ENCODE results near the gene NCBP3. TPM values are rescaled to one million over a fixed set of nuclear protein-coding genes. Genes with fewer than 3 reads are reported as not detected.

Gene NCBP3
- total and polyA plus RNA-seq, 2 of the 4 experiments (the other 2 are of a cell fraction): 10.8 to 13.5 TPM

- Histone ChIP-seq H3K4me3 (ENCODE audit: insufficient read depth, low read depth, low read length) (no peak overlapping the region), H2AK9ac (replicated peaks; ENCODE audit: low read depth, low read length, poor library complexity) (peak overlapping the region; percentile 5), H3K9me1 (ENCODE audit: insufficient read depth, low read length) (peaks cover 12% of the 10 kb centered on the region), H3K4ac (ENCODE audit: low read depth, low read length) (no peak overlapping the region), H2BK15ac (ENCODE audit: low read depth, low read length) (no peak overlapping the region), H3K4me2 (ENCODE audit: low read depth, low read length) (no peak overlapping the region), H2BK5ac (ENCODE audit: low read depth, low read length, poor library complexity, severe bottlenecking) (no peak overlapping the region), H3K4me1 (ENCODE audit: control insufficient read depth, insufficient read depth, low read length) (peaks cover 3% of the 10 kb centered on the region), H3K27ac (ENCODE audit: insufficient read depth, low read length) (no peak overlapping the region), H3K14ac (replicated peaks; ENCODE audit: low read depth, low read length) (no peak overlapping the region), H2BK120ac (ENCODE audit: low read depth, low read length) (no peak overlapping the region), H3K79me1 (ENCODE audit: low read depth in 1 of 2, low read length in 2 of 2) (peaks cover 13 to 23% of the 10 kb centered on the region in 2 experiments; a peak in 3 of 4 replicates), H3K9ac (ENCODE audit: low read depth, low read length) (no peak overlapping the region), H3K36me3 (ENCODE audit: control insufficient read depth, insufficient read depth, low read length) (peaks cover 4% of the 10 kb centered on the region; the same call in 1 of the 2 replicates), H2AK5ac (ENCODE audit: low read depth, low read length) (no peak overlapping the region), H3K23ac (ENCODE audit: low read depth, low read length) (no peak overlapping the region), H4K91ac (ENCODE audit: insufficient read depth, low read depth, low read length) (no peak overlapping the region), H2AFZ (replicated peaks; ENCODE audit: low read length, poor library complexity) (no peak overlapping the region), H3K27me3 (ENCODE audit: control insufficient read depth, insufficient read depth, low read length) (peaks cover 9% of the 10 kb centered on the region), H4K20me1 (ENCODE audit: insufficient read depth, low read length) (peaks cover 13% of the 10 kb centered on the region; the same call in 1 of the 2 replicates), H3K9me3 (ENCODE audit: control insufficient read depth, insufficient read depth, low read length) (no peaks in the 10 kb centered on the region), H2BK20ac (ENCODE audit: low read depth, low read length) (no peak overlapping the region), H4K8ac (ENCODE audit: low read depth in 2 of 2, low read length in 2 of 2) (no peak overlapping the region), H3K18ac (ENCODE audit: low read depth, low read length) (no peak overlapping the region), H4K5ac (ENCODE audit: low read depth, low read length) (no peak overlapping the region), H3K56ac (ENCODE audit: extremely low read depth, insufficient read depth, low read length) (no peak overlapping the region)
- POLR2A ChIA-PET (ENCODE audit: unreplicated experiment): no interaction called here
- no CpG with 5 or more reads among the region's 9 CpGs for WGBS, 2 experiments (ENCODE audit: extremely low coverage in 2 of 2, insufficient read length in 1 of 2)
- DNase-seq: no peak
- dilution Hi-C loops (cut with HindIII; ENCODE audit: low sequenced_read_pairs, unreplicated experiment) (no loop called here), in situ Hi-C loops (cut with MboI; ENCODE audit: low sequenced_read_pairs) (no loop called here), intact Hi-C loops (cut with micrococcal nuclease) (no loop called here)
- BruUV-seq (replicated peaks): no TSS peak
- ATAC-seq (ENCODE audit: low read depth): no peak
- CTCF ChIA-PET: no interaction called here
- TF ChIP-seq POLR2A (IDR thresholded peaks at IDR 0.05; ENCODE audit: low read depth, low read length): no peak
- TF ChIP-seq BHLHE40 (IDR thresholded peaks at IDR 0.05; ENCODE audit: low read depth, low read length): no peak
- TF ChIP-seq MAFK (IDR thresholded peaks at IDR 0.05; ENCODE audit: low read depth, low read length): no peak
- TF ChIP-seq NFE2L2 (IDR thresholded peaks at IDR 0.05; ENCODE audit: low read depth, low read length): no peak
- no peak for TF ChIP-seq RCOR1 (IDR thresholded peaks at IDR 0.05; ENCODE audit: insufficient replicate concordance, low read length)
- TF ChIP-seq SMC3 (IDR thresholded peaks at IDR 0.05; ENCODE audit: low read depth, low read length): no peak
- TF ChIP-seq, protein P1, sequence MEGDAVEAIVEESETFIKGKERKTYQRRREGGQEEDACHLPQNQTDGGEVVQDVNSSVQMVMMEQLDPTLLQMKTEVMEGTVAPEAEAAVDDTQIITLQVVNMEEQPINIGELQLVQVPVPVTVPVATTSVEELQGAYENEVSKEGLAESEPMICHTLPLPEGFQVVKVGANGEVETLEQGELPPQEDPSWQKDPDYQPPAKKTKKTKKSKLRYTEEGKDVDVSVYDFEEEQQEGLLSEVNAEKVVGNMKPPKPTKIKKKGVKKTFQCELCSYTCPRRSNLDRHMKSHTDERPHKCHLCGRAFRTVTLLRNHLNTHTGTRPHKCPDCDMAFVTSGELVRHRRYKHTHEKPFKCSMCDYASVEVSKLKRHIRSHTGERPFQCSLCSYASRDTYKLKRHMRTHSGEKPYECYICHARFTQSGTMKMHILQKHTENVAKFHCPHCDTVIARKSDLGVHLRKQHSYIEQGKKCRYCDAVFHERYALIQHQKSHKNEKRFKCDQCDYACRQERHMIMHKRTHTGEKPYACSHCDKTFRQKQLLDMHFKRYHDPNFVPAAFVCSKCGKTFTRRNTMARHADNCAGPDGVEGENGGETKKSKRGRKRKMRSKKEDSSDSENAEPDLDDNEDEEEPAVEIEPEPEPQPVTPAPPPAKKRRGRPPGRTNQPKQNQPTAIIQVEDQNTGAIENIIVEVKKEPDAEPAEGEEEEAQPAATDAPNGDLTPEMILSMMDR (conservative IDR thresholded peaks at IDR 0.05; ENCODE audit: low read depth, low read length): no peak
- TF ChIP-seq FOS (IDR thresholded peaks at IDR 0.05; ENCODE audit: low read depth, low read length): no peak
- TF ChIP-seq RFX5 (IDR thresholded peaks at IDR 0.05; ENCODE audit: low read depth, low read length): no peak
- TF ChIP-seq CHD1 (IDR thresholded peaks at IDR 0.05; ENCODE audit: low read depth, low read length): no peak
- TF ChIP-seq MXI1 (IDR thresholded peaks at IDR 0.05; ENCODE audit: borderline replicate concordance, low read depth, low read length): no peak
Measured at GRCh38 chr17:3848229-3848835, 2.3 kb upstream of the NCBP3 start.

Measured in IMR-90 (cell line).